D341Med (cell line): ENCODE data around the gene SYNE2.
"Not testable (repeated sequence)": the region's sequence is repeated elsewhere in the genome, so short reads cannot be mapped to it uniquely, and the experiment has no call there.

Experiments
- DNase-seq: peaks from one replicate; pipeline ENCODE4 v3.0.0; 2012; ENCODE audit warnings: low spot score

SYNE2 gene

DNA sequence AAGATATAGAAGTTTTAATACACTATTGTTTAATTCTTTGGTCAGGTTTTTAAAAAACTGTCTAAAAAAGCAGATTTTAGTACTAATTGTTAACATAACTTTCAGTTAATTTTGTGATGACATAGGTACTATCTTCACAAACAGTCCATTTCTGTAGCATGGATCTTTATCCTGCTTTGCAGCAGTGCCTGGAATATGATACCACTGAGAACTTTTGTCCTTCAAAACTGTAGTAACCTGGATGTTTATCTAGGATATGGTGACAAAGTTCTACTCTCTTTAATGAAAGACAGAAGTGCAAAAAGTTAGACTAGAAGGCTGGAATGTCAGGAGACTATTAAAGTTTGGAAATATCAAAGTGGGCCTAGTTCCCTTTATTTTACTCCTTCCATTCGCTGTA lies 159.9 kb downstream of the SYNE2 start:
- no peak for DNase-seq

DNA sequence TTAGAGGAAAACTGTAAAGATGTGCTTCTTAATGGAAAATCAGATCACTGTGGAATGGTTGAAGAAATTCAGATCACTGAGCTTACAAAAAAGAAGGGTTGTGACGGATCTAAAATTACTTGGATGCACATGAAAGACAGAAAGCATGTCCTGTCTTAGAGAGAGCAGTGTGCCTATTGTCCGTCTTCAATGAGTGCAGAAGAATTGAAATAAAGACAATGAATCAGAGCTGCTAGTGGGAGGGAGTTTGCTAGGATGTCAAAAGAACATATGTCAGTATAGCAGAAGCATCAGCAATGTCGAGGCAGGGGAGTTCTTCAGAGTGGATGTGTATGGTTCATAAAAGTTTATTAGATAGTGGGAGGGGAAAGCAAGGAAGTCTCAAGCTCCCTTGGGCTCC lies 172.7 kb downstream of the SYNE2 start:
- DNase-seq = no peak

DNA sequence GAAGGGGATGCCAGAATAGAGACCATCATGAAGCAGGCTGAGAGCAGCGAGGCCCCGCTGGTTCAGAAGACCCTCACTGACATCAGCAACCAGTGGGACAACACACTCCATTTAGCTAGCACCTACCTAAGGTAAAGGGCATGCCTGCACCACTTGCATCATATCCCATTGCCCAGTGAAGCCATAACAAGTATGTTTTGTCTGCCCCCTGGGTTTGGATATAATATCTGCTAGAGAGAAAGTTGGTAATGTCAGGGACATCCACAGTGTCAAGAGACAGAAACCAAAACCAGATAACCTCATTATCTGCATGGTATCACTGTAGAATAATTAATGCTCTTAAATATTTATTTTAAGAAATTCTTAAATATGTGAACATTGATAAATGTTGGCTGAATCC lies 173.8 kb downstream of the SYNE2 start:
- no peak for DNase-seq

DNA sequence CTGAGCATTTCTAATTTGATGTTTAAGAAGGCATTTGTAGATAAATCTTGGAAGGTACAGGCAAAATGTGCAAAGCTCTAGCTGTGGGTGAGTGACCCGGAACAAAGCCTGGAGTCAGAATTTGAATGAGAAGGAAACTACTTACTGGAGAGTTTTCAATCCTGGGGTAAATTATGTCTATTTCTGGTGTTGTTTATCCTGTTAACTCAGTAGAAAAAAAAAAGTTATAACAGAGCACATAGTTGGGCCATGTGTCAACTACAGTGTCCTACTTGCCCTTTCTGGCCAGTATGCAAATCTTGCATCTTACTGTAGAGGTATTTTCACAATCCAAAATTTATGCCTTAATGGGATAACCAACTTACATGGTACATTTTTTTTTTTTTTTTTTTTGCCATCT lies 182.3 kb downstream of the SYNE2 start:
- no peak for DNase-seq

DNA sequence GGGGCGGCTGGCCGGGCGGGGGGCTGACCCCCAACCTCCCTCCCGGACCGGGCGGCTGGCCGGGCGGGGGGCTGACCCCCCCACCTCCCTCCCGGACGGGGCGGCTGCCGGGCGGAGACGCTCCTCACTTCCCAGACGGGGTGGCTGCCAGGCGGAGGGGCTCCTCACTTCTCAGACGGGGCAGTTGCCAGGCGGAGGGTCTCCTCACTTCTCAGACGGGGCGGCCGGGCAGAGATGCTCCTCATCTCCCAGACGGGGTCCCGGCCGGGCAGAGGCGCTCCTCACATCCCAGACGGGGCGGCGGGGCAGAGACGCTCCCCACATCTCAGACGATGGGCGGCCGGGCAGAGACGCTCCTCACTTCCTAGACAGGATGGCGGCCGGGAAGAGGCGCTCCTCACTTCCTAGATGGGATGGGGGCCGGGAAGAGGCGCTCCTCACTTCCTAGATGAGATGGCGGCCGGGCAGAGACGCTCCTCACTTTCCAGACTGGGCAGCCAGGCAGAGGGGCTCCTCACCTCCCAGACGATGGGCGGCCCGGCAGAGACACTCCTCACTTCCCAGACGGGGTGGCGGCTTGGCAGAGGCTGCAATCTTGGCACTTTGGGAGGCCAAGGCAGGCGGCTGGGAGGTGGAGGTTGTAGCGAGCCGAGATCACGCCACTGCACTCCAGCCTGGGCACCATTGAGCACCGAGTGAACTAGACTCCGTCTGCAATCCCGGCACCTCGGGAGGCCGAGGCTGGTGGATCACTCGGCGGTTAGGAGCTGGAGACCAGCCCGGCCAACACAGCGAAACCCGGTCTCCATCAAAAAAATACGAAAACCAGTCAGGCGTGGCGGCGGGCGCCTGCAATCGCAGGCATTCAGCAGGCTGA lies 185.3 kb downstream of the SYNE2 start:
- DNase-seq = not testable (repeated sequence)

DNA sequence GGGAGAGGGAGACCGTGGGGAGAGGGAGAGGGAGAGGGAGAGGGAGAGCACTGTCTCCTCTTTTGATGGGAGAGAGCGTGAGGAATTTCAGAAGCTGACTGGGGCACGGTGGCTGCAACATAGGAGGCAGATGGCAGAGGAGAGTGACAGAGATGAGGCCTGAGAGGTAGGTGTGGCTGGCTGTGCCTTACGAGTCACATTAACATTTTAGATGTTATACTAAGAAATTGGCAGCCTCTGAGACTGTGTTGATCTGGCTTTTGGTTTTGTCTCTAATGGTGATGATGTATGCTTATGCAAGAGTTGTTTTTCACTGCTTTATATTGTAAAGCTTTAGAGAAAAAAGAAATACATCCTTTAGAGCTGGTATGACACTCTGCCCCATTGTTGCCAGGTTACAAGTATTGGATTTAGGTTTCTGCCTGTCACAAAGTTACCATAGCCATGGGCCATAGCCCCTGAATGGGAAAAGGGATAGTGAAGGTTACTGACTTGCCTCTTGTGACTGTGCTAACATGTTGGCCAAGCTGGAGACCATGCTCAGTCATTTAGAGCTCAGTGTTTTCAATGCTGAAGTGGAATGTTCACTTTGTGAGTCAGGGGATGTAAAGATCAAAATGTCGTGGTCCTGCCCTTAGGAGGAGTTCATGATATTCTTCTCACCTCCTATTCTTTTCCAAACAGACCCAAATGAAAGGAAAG lies 186.2 kb downstream of the SYNE2 start:
- DNase-seq = no peak

DNA sequence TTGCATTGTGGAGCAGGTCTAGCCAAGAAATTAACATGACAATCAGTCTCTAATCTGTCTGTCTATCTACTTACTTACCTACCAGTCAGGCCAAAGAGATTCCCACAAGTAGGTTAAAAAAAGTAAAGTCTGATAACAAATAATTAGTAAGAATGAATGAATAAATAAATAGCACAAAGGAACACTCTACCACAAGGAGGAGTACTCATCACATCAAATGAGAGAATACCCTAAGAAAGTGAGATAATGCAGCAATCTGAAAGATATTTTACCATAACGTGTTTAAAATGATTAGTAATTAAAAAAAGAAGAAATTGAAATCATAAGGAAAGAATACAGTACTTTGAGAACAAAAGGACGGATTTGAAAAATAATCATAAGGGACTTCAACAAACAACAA lies 187.2 kb downstream of the SYNE2 start:
- DNase-seq = no peak

DNA sequence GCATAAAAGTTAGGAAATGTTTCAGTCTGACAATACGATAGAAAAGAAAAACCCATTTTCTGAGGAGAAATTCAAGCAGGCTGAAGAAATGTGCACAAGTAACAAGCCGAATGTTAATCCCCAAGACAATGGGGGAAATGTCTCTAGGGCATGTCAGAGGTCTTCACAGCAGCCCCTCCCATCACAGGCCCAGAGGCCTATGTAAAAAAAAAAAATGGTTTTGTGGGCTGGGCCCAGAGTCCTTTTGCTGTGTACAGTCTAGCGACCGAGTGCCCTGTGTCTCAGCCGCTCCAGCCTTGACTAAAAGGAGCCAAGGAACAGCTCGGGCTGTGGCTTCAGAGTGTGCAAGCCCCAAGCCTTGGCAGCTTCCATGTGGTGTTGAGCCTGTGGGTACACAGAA lies 190.5 kb downstream of the SYNE2 start:
- not testable (repeated sequence) for DNase-seq

DNA sequence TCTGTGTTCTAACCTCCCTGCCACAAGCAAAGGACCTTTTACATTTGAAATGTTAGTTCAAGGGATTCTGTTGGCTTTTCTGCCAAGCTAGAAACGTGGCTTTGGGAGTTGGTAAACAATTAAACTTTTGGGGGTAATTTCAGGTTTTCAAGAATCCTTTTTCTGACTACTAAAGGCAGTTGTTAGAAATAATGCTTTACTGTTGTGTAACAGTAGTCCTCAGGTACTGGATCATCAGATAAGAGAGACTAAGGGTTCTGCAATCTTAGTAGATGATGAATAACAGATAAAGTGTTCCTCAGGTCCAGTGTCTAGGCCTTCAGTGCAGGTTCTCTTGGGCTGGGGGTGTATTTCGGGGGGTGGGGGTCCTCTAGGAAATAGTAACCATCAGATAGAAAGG lies 192.3 kb downstream of the SYNE2 start:
- DNase-seq = no peak

DNA sequence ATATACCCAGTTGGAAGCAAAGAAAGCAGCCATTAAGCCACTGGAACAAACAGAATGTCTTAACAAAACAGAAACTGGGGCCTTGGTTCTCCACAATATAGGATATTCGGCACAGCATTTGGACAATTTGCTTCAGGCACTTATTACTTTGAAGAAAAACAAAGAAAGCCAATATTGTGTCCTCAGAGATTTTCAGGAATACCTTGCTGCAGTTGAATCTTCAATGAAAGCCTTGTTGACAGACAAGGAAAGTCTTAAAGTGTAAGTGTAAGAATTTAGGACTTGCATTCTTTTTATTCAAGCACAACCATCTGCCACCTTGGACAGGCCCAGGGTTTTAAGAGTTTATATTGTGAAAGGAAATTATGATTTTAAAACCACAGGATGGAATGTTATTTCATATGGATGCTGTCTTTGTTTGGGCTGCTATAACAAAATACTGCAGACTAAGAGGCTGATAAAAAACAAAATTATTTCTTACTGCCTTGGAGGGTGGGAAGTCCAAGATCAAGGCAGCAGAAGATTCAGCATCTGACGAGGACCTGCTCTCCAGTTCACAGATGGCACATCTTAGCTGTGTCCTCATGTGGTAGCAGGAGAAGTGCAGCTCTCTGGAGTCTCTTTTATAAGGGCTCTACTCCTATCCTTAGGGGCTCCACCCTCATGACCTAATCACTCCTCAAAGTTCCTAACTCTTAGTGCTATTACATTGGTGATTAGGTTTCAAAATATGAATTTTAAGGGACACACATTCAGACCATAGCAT lies 197.0 kb downstream of the SYNE2 start:
- DNase-seq = no peak

DNA sequence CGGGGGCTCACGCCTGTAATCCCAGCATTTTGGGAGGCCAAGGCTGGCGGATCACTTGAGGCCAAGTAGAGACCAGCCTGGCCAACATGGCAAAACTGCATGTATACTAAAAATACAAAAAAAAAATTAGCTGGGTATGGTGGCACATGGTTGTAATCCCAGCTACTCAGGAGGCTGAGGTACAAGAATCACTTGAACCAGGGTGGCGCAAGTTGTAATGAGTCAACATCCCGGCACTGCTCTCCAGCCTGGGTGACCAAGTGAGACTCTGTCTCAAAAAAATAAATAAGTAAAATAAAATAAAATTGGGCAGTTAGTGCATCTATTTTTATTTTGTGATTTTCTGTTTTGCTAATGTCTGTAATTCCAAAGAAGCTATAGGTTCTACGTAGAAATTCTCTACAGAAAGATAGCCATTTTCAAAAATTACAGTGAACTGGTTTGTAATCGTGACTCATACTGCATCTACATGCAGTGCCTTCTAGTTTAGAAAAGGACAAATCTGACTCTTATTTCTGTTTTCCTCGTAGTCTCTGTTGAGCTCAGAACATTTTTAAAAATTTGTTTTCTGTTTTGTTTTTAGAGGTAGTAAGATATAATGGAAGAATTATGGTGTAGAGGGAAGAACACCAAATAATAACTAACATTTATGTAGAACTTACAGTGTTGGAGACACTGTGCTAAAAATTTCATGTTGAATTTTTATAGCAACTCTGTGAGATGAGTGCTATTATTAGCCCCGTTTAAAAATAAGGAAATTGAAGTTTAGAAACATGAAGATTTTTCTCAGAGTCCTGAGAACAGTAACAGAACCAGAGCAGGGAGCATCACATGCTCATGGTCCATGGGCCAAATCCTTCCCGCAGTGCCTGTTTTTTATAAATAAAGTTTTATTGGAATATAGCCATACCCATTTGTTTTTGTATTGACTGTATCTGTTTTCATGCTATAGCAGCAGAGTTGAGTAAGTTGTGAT lies 201.2 kb downstream of the SYNE2 start:
- no peak for DNase-seq

DNA sequence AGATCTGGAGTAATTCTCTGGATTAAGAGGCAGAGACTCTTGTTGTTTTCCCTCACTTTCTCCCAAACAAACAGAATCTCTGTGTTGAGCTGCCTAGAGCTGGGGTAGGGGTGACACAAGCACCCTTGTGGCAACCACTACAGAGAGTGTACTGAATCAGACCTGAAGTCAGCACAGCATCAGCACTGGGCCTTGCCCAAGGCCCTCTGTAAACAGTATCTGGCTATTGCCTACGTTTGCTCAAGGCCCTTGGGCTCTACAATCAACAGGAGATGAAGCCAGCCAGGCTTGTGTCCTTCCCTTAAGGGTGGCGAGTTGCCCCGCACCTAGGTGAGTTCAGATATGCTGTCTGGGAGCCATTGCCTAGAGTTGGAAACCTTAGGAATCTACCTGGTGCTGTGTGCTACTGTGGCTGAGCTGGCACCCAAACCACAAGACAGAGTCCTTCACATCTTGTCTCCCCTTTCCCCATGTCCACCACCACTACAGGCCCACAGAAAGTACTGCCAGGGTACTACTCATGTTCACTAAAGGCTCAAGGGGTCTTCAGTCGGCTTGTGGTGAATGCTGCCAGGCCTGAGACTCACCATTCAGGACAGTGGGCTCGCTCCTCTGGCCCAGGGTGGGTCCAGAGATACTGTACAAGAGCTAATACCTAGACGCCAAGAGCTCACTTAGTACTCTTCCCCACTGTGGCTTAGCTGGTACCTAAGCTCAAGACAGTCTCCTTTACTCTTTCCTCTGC lies 206.8 kb downstream of the SYNE2 start:
- no peak for DNase-seq

DNA sequence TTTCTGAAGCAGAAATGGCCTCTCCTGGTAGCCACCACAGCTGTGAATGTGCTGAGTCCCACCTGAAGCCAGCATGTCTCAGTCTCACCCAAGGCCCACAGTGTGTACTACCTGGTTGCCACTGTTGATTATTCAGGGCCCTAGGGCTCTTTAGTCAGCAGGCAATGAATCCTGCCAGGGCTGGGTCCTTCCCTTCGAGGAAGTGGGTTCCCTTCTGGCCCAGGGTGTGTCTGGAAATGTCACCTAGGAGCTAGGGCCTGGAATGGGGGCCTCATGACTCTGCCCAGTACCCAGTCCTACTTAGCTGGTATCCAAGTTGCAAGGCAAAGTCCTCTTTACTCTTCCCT lies 207.4 kb downstream of the SYNE2 start:
- DNase-seq = no peak

DNA sequence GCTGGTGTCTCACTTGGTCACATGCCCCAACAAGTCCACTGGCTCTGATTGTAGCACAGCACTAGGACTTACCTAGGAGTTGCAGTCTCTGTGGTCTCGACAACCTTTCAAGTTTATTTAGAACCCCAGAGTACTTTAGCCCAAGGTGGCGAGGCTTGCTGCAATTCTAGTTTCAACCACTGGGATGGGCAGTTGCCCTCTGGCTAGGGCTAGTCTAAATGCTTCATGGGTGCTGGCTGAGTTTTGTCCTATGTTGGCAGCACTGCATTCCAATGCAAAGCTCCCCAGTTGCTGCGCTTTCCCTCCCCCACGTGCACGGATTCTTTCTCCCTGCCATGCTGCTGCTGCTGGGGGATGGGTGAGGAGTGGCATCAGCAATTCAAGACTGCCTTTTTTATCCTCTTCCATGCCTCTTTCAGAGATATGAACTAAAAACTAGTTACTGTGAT lies 207.9 kb downstream of the SYNE2 start:
- peak; percentile 59 for DNase-seq

DNA sequence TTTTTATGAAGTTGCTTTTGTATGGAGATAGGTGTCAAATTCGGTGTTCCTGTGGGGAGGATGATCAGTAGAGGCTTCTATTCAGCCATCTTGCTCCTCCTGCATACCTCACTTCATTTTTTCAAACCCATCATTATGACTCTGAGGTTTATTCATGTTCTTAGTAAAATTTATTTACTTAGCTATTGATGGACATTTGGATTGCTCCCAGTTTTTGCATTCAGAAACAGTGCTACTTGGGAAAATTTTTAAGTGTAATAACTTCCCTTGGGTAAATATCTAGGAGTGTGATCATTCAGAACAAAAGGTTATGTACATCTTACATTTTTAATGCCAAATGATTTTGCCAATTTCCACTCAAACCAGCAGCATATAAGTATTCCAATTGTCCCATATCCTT lies 208.3 kb downstream of the SYNE2 start:
- DNase-seq = no peak

DNA sequence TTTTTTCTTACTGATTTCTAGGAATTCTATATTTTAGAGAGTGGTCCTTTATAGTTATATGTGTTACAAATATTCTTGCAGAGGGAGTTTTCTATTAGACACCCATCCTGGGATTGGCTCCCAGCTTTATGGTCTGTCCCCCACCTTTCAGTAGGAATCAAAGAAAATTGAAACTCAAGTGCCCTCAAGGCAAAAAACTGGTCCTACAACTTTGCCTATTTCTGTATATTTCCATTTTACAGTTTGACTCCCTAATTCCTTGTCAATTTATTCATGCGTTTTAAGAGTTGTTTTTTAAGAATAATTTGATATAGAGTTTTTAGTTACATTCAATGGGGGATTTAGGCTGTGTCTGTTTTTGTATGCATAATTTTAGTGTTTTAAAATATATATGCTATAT lies 208.9 kb downstream of the SYNE2 start:
- DNase-seq = no peak

DNA sequence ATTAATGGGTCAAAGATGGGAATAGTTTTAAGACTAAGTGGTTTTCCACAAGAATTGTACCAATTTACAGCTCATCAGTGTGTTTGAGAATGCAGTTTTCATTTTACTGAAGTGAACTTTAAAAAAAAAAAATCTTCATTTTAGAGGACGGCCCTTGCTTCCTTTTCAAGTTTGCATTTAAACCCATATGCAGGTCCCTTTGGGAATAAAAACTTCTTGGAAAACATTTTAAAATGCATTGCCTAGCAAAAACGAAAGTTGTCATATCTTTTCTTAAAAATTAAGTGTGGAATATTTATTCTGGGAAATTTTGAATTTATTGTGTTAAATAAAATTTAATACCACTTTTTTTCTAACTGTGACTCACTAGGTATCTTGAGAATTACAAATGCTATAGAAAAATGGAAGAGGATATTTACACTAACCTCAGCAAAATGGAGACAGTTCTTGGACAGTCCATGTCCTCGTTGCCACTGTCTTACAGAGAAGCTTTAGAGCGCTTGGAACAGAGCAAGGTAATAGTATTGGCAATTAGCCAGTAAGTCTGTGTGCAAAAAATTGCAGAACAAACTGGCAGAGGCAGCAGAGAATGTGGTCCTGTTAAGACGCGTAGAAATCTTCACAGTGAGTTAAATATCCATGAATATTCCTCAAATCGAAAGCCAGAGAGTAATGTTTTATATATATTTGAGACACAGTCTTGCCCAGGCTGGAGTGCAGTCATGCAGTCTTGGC lies 209.7 kb downstream of the SYNE2 start:
- no peak for DNase-seq

DNA sequence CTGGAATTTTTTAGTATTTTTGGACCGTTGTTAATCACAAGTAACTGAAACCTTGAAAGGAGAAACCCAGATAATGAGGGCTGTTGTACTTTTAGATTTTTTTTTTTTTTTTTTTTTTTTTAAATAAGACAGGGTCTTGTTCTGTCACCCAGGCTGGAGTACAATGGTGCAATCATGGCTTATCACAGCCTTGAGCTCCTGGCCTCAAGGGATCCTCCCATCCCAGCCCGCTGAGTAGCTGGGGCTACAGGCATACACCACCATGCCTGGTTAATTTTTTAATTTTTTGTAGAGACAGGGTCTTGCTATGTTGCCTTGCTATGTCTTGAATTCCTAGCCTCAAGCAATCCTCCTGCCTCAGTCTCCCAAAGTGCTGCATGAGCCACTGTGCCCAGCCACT lies 211.6 kb downstream of the SYNE2 start:
- DNase-seq = no peak

DNA sequence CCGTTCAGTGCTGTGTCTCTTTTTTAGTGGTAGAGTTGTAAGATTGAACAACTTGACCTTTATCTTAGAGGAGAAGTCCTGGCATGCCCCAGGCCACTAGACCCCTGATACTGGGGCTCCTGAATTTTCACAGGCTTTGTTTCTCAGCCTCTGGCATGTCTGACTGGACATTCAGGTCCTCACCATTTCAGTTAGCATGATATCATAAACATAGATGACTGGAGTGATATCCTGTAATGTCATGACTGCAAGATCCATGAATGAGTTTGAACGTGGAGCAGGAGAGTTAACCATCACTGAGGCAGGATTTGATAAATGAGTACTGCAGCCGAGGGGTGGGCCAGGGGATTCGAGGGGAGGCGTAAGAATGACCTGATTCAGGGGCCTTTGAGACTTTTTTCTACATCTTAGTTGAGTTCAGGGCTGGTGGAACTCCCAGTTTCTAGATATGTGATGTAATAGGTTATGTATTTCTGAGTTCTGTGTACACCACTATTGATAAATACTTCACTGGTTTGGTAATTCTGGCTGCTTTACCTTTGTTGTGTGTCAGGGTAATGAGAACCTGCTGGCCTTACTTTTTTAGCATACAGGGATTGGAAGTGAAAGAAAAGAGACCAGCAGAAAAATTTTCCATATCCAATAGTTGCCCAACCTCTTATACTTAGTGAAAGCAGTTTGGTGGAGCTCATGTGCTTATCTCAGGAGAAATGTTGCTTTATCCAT lies 217.0 kb downstream of the SYNE2 start:
- no peak for DNase-seq
